Central memory CD8-positive, alpha-beta T cell (primary cell): Measurements from ENCODE around the gene WNT7B.

Experiments used
- ATAC-seq: fragments of 150-1000 bp; cut with Tn5 transposase; replicated peaks from 2 replicates; pipeline ENCODE4 v1.10.0; 2022; ENCODE audit warnings: mild to moderate bottlenecking, moderate FRiP score, moderate number of reproducible peaks; ENCODE audit not compliant: poor library complexity, severe bottlenecking; ENCODE audit errors: extremely low read depth
- DNase-seq, 2 donors: peaks; one replicate each; pipeline ENCODE4 v3.0.0; 2021; ENCODE audit warnings: low spot score in 2 of 2
- H3K27ac Mint-ChIP-seq: one replicate; pipeline ENCODE4 v1.8.0; 2022; ENCODE audit warnings: low read depth, mild to moderate bottlenecking, moderate library complexity, mixed read lengths
- H3K27me3 Mint-ChIP-seq: one replicate; pipeline ENCODE4 v1.8.0; 2022; ENCODE audit warnings: mixed read lengths
- H3K36me3 Mint-ChIP-seq: one replicate; pipeline ENCODE4 v1.8.0; 2022; ENCODE audit warnings: mild to moderate bottlenecking, moderate library complexity, mixed read lengths; ENCODE audit not compliant: insufficient read depth
- H3K4me1 Mint-ChIP-seq: one replicate; pipeline ENCODE4 v1.8.0; 2022; ENCODE audit warnings: mixed read lengths
- H3K4me3 Mint-ChIP-seq: one replicate; pipeline ENCODE4 v1.8.0; 2022; ENCODE audit warnings: mild to moderate bottlenecking, moderate library complexity, mixed read lengths
- H3K9me3 Mint-ChIP-seq: one replicate; pipeline ENCODE4 v1.8.0; 2022; ENCODE audit warnings: mixed read lengths

WNT7B gene

DNA sequence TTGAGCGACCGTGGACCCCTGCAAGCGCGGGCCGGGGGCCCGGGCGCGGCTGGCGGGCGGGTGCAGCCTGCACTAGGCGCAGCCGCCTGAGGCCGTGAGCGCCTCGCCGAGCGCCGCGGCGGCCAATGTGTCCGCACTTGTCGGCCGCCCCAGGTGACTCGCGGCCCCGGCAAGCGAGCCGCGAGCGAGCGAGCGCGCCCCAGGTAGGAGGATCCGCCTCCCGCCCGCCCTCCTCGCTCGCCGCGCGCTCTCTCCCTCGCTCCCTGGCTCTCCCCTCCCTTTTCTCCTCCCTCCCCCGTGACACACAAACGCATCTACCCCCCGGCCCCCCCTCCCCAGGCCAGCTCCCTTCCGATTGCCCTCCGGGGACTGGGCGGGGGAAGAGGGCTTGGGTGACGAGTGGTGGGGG, at the start of gene WNT7B:
TSS of gene WNT7B (minus strand) at position 160 of the 409 bp plus-strand sequence. CDS start 408 bp downstream, outside the sequence.
- Mint-ChIP-seq H3K27me3 (peaks cover 28% of the 10 kb centered on the region), H3K36me3 (peaks cover 1% of the 10 kb centered on the region), H3K4me1 (no peaks in the 10 kb centered on the region), H3K4me3 (peak within 1 kb of the TSS; percentile 11), H3K9me3 (no peaks in the 10 kb centered on the region), H3K27ac (no peak within 1 kb of the TSS)
- DNase-seq (no peak), ATAC-seq (no peak)

DNA sequence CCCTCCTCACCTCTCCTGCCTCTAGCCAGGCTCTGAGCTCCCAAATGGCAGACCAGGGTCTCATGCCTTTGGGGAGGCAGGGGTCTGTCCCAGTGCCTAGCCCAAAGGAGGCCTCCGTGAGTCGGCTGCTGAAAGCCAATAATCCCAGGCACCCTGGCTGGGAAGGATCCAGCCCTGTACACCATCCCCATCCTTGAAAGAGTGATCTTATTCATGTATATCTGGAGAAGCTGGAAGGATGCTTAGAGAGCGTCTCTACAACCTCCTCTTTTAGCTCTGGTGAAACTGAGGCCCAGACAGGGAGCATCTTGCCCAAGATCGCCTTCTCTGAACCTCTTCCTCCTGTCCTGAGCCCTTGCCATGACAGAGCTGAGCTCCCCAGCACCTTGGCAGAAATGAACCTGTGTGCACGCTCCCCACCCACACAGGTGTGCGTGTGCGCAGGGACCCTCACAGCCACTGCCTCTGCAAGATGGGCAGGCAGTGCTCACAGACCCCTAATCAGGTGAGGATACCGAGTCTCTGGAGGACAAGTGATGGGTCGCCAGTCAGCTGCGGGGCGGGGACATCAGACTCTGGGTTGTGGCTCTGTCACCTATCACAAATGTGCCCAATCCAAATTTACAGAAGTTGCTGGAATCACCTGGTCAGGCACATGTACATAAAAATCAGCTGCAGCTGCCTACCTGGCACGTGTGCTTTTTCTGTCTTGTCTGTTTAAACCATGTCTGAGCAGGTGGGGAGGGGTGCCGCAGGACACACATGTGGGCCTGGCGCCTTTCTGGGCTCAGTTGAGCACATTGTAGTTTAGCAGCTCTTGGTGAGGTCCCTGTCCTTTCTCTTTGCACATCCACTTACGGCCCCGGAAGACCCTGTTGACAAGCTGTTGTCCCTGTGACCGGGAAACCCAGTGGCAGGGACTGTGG, 49.3 kb upstream of the WNT7B start:
- H3K4me1 Mint-ChIP-seq = peaks cover 7% of the 10 kb centered on the region
- no peaks in the 10 kb centered on the region for H3K9me3 Mint-ChIP-seq
- no peak overlapping the region for H3K4me3 Mint-ChIP-seq
- DNase-seq (no peak), ATAC-seq (no peak)
- peaks cover 51% of the 10 kb centered on the region for H3K27me3 Mint-ChIP-seq
- H3K27ac Mint-ChIP-seq = peak overlapping the region; percentile 62
- peaks cover 1% of the 10 kb centered on the region for H3K36me3 Mint-ChIP-seq

DNA sequence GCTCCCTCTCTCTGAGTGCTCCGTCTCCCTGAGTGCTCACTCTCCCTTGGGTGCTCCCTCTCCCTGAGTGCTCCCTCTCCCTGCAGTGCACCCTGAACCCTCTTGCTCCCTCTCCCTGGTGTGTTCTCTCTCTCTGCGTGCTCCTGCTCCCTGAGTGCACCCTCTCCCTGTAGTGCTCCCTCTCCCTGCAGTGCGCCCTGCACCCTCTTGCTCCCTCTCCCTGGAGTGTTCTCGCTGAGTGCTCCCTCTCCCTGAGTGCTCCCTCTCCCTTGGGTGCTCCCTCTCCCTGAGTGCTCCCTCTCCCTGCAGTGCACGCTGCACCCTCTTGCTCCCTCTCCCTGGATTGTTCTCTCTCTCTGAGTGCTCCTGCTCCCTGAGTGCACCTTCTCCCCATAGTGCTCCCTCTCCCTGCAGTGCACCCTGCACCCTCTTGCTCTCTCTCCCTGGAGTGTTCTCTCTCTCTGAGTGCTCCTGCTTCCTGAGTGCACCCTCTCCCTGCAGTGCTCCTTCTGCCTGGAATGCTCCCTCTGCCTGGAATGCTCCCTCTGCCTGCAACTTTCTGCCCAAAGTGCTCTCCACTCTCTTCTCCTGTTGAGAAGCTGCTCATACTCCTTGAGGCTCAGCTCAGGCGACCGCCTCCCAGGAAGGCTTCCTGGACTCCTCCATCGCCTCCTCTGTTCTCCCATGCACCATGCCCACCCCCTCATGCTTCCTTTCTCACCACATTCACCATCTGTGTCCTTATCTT, 48.4 kb upstream of the WNT7B start:
- peaks cover 7% of the 10 kb centered on the region for H3K4me1 Mint-ChIP-seq
- DNase-seq (no peak), ATAC-seq (no peak)
- no peak overlapping the region for H3K27ac Mint-ChIP-seq
- peaks cover 1% of the 10 kb centered on the region for H3K36me3 Mint-ChIP-seq
- H3K9me3 Mint-ChIP-seq = no peaks in the 10 kb centered on the region
- no peak overlapping the region for H3K4me3 Mint-ChIP-seq
- peaks cover 51% of the 10 kb centered on the region for H3K27me3 Mint-ChIP-seq

DNA sequence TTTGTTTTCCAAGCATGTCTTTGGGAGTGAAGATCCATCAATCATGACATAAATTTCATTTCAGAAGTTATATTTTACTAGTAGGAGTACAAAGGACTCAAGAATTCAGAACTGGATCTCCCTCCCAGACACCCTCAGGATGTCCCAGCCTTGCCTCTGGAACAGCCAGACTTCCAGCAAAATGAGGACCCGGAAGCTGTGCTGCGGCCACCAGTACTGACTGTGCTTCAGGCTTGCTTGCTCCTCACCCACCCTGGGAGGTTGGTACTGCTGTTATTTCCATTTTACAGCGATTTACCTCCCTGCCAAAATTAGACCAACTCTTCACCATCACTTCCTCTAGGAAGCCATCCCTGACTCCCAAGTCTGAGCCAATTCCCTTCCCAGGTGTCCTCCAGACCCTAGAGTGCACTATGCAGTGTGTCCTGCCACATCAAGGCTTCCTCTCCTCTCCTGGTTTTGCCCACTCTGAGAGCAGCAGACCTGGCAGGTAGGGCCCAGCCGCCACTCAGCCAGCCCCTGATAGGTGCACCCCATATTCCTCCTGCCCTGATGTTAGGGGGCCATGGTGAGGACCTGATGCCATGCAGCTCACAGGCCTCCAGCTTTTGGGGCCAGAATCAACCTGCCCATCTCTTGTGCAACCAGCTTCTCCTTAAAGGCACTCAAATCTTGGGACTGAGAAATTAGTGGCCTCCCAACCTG, 47.3 kb upstream of the WNT7B start:
- Mint-ChIP-seq H3K27me3 (peaks cover 51% of the 10 kb centered on the region), H3K4me3 (no peak overlapping the region), H3K4me1 (peaks cover 7% of the 10 kb centered on the region), H3K27ac (no peak overlapping the region), H3K9me3 (no peaks in the 10 kb centered on the region), H3K36me3 (peaks cover 1% of the 10 kb centered on the region)
- DNase-seq (no peak), ATAC-seq (no peak)

DNA sequence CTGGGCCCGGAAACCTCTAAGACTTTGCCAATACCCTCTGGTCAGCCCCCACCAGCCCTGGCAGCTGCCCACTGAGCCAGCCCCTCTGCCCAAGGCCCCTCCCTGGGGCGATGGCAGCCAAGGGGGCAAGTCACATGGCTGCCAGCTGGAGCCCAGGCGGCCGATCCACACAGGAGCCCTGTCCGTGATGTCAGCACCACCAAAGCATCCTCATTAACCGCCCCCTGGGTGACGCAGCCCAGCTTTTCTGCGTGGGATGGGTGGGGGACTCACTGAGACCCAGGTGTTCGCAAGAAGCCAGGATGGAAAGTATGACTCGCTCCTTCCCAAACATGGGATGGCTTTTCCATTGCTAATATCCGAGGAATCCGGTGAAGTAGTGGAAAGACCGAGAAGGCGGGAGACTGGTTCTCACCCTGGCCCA, 46.6 kb upstream of the WNT7B start:
- peaks cover 7% of the 10 kb centered on the region for H3K4me1 Mint-ChIP-seq
- no peak for ATAC-seq
- no peak for DNase-seq
- peaks cover 48% of the 10 kb centered on the region for H3K27me3 Mint-ChIP-seq
- no peaks in the 10 kb centered on the region for H3K9me3 Mint-ChIP-seq
- no peak overlapping the region for H3K27ac Mint-ChIP-seq
- peaks cover 1% of the 10 kb centered on the region for H3K36me3 Mint-ChIP-seq
- H3K4me3 Mint-ChIP-seq = no peak overlapping the region

DNA sequence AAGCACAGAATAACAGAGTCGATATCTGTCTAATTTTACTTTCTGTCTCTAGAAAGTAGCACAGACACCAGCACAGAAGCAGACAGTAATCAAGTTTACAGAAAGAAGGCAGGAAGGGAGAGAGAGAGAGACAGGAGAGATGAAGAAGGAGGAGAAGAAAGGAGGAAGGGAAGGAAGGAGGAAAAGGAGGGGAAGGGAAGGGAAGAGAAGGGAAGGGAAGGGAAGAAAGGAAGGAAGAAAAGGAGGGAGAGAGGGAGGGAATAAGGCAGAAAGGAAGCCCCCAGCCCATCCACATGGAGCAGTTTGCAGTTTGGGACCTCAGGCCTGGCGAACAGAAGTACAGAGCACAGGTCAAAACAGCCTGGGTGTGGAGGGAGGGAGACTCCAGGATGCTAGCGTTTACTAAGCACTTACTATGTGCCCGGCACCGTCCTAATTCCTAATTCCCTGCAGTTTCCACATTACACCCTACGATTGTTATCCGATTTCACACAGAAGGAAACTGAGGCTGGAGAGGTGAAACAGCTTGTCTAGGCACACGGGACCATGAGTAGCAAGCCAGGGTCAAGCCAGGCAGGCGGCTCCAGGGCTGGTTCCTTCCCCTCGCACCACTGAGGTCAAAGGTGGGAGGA, 46.0 kb upstream of the WNT7B start:
- DNase-seq (no peak), ATAC-seq (no peak)
- H3K9me3 Mint-ChIP-seq = no peaks in the 10 kb centered on the region
- H3K27ac Mint-ChIP-seq = no peak overlapping the region
- H3K4me3 Mint-ChIP-seq = no peak overlapping the region
- H3K27me3 Mint-ChIP-seq = peaks cover 43% of the 10 kb centered on the region
- H3K4me1 Mint-ChIP-seq = peaks cover 3% of the 10 kb centered on the region
- peaks cover 1% of the 10 kb centered on the region for H3K36me3 Mint-ChIP-seq

DNA sequence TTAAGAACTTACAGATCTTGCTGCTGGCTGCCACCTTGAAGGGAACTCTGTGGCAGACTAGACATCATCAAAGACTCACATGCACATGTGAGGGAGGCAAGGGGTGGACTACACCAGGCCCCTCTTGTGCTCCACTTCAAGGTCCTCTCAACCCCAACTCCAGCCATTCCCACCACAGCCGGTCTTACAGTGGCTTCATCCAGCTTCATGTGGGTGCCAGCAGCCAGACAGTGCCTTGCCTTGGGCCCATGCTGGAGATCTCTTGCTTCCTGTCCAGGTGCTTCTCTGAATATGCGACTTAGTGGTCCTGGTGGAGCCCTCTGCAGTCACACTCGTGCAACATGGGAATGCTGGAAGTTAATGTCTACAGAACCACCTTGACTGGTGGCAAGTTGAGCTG, 44.6 kb upstream of the WNT7B start:
- Mint-ChIP-seq H3K4me3 (no peak overlapping the region), H3K36me3 (no peaks in the 10 kb centered on the region), H3K9me3 (no peaks in the 10 kb centered on the region), H3K4me1 (no peaks in the 10 kb centered on the region), H3K27ac (no peak overlapping the region), H3K27me3 (peaks cover 28% of the 10 kb centered on the region)
- no peak for DNase-seq
- ATAC-seq = no peak

DNA sequence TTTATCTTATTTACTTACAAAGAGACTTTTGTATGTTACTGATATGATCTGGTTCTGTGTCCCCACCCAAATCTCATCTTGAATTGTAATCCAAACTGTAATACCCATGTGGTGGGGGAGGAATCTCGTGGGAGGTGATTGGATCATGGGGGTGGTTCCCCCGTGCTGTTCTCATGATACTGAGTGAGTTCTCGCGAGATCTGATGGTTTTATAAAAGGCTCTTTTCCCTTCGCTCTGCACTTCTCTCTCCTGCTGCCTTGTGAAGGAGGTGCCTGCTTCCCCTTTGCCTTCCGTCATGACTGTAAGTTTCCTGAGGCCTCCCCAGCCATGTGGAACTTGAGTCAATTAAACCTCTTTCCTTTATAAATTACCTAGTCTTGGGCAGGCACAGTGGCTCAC, 42.4 kb upstream of the WNT7B start:
- H3K4me1 Mint-ChIP-seq = peaks cover 6% of the 10 kb centered on the region
- no peaks in the 10 kb centered on the region for H3K9me3 Mint-ChIP-seq
- no peak for DNase-seq
- peaks cover 6% of the 10 kb centered on the region for H3K27me3 Mint-ChIP-seq
- ATAC-seq = no peak
- H3K36me3 Mint-ChIP-seq = peaks cover 2% of the 10 kb centered on the region
- H3K4me3 Mint-ChIP-seq = no peak overlapping the region
- no peak overlapping the region for H3K27ac Mint-ChIP-seq

DNA sequence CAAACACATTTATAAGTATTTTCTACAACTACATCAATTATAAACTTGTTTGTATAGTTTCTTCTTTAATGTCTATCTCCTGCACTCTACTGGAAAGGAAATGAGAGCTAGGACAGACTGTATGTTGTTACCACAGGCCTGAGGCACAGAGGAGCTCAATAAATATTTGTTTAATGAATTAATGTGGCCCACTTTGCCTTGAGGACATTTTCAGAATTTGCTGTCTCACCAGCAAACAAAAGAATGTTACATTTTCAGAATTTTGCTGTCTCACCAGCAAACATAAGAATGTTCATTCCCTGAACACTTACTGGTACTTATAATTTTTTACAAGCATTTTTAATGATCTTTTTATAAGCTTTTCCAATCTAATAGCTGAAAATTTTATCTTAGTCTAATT, 41.9 kb upstream of the WNT7B start:
- H3K4me3 Mint-ChIP-seq = no peak overlapping the region
- peaks cover 2% of the 10 kb centered on the region for H3K36me3 Mint-ChIP-seq
- H3K27ac Mint-ChIP-seq = no peak overlapping the region
- ATAC-seq (no peak), DNase-seq (no peak)
- peaks cover 6% of the 10 kb centered on the region for H3K4me1 Mint-ChIP-seq
- H3K9me3 Mint-ChIP-seq = no peaks in the 10 kb centered on the region
- peaks cover 1% of the 10 kb centered on the region for H3K27me3 Mint-ChIP-seq

DNA sequence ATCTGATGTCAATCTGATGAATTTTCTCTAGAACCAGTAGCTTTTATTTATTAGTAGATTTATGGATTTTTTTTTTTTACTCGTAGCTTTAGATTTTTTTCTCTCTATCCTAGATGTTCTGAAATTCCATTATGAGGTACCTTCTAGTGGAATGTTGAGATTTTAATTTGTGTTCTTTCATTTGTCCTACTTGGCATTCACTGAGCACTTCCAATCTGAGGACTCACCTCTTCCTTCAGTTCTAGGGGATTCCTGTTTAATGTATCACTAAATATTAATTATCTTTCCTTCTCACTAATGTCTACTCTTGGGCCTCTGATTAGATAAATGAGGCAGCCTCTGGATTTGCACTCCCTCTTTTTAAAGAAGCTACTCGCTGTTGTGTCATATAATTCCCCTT, 40.2 kb upstream of the WNT7B start:
- Mint-ChIP-seq H3K4me3 (no peak overlapping the region), H3K4me1 (peaks cover 6% of the 10 kb centered on the region), H3K27ac (no peak overlapping the region), H3K9me3 (no peaks in the 10 kb centered on the region), H3K36me3 (peaks cover 4% of the 10 kb centered on the region), H3K27me3 (no peaks in the 10 kb centered on the region)
- DNase-seq = no peak
- no peak for ATAC-seq

DNA sequence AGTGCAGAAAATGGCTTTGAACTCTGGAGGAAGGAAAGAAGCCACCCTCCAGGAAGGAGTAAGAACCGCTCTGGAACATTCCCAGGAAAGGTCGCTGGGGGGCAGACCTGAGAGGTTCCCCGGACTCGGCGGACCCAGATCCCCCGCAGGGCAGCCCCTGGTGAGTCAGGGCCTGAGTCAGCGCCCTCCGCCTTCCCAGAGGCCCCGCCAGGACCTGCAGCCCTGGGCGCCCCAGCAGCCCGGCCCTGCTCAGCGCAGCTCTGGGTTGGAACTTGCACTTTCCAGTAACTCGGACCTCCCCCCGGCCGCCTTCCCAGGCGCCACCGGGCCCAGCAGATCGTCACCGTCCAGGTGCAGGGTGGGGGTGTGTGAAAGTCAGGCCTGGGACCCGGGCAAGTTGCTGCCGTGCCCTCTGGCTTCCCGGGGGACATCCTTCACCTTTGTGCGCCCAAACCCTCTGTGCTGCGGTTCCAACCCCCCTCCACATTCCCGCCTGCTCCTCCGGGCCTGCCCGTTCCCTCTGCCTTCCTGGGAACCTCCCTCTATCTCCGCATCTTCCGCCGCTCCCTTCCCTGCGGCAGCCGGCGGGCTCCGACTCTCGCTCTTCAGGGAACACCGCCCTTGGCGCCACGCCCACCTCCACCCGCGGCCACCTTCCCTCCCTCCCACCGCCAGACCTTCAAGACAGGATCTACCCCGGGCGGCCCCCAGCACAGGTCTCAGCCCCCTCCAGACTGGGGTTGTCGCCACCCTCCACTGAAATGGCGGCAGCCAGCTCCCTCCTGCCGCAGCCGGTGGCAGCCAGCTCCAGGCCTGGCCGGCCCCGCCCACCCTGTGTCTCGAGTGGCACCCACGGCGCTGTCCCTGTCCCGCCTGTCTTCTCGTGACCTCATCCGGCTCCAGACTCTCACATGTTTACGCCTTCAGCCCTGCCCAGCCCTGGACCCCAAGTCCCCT, 36.8 kb upstream of the WNT7B start:
- peak overlapping the region; percentile 85 for H3K4me3 Mint-ChIP-seq
- H3K36me3 Mint-ChIP-seq = peaks cover 4% of the 10 kb centered on the region
- H3K27me3 Mint-ChIP-seq = no peaks in the 10 kb centered on the region
- no peaks in the 10 kb centered on the region for H3K9me3 Mint-ChIP-seq
- peaks cover 6% of the 10 kb centered on the region for H3K4me1 Mint-ChIP-seq
- ATAC-seq (peak; percentile 84), DNase-seq (peak; percentile 60 to 65)
- peak overlapping the region; percentile 89 for H3K27ac Mint-ChIP-seq
